Midbrain (tissue), 1 donor: ENCODE data around the gene CHST14.
A peak's percentile ranks its signal among the peaks of the same experiment; 100 is the strongest.

ENCODE experiments used
- DNase-seq: peaks from one replicate; lab custom pipeline; 2025; lab: John Stamatoyannopoulos, UW

The CHST14 gene, protein sequence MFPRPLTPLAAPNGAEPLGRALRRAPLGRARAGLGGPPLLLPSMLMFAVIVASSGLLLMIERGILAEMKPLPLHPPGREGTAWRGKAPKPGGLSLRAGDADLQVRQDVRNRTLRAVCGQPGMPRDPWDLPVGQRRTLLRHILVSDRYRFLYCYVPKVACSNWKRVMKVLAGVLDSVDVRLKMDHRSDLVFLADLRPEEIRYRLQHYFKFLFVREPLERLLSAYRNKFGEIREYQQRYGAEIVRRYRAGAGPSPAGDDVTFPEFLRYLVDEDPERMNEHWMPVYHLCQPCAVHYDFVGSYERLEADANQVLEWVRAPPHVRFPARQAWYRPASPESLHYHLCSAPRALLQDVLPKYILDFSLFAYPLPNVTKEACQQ

DNA sequence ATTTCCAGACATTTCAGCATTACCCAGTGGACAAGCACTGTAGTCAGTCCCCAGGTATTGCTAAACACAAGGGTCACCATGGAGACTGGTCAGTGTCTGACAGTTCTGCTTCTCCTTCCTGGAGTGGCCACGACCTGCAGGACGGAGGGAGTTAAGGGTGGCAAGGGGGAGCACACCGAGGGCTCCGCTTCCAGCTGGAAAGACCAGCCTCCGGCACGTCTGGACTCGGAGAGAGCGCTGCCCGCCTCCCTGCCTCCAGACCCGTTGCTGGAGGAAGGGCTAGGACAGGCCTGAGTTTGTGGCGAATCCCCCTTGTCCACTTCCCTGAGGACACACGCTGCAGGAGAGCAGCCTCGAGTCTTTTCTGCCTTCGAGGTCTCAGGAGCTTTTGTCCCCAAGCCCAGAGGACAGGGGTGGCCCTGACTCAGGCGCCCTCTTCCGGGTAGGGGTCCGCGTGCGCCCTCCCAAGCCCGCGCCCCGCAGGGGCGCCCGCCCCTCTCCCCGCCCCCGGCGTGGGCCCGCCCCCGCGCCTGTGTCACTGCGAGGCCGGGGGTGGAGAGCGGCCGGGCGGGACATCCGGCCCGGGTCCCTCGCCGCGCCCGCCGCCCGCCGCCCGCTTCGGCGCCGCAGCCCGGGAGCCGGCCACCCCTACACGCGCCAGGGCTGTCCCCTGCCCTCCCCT lies at the start of gene CHST14:
Gene CHST14 (plus strand): TSS at position 562 of the 682 bp plus-strand sequence. CDS start 230 bp downstream, outside the sequence.
- DNase-seq: peak; percentile 64

DNA sequence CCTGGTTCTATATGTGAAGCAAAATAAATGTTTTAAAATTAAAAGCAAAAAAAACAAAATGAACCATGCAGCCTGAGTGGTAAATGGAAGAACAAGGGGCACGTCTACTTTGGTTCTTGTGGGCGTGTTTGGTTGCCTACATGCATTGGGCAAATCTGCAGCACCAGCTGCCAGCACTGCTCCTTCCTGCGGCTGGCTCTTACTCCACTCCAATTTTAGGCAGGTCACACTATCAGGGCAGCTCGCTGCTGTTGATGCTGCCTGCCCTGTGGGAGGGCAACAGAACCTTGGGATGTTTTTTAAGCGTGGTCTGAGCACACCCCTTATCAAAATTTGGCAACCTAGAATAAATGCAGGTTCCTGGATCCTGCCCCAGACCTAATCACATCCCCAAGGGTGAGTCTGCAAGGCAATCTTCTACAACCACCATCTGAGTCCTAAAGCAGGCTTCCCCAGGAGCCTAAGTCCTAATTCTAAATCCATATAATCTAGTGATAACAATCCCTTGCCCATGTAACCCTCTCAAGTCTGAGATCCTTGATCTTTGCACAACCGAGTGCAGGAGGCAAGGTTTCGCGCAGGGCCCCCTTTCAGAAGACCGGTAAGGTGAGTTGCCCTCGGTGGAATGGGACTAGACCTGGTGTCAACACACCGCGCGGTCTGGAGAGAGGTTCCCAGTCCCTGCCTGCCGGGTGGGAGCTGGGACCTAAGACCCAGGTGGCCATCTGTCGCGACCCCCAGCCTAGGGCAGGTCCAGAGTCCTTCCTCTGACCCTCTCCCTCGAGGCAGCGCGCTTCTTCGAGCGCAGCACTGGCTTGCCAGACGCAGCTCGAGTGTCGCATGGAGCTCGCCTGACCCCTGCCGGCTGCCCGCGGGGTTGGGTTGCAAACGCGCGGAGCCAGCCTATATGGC lies 49.3 kb upstream of the CHST14 start:
- DNase-seq: peak; percentile 74

DNA sequence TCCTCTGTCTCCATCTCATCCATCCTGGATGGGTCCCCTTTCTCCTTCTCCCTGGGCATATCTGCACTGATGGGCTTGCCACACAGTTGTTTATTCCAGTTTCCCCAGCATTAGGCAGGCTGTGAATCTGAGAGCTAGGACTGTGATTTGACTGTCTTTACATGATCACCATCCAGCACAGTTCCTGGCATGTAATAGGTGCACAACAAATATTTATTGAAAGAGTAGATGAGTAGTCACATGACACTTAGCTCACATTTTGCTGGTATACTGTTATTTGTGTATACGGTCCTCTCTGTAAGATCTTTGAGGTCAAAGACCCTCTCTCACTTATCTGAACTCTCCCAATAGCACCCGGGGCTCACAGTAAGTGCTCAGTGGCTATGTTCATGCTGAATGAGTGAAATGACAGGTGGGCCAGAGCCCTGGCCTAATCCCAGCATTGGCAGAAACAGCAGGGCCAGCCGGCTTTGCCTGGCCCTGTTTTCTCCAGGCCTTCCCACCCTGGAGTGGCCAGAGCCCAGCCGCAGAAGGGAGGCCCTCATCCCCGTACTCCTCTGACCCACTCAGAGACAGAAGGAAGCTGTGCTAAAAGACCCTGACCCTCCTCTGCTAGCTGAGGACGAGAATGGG lies 46.2 kb upstream of the CHST14 start:
- DNase-seq: no peak

DNA sequence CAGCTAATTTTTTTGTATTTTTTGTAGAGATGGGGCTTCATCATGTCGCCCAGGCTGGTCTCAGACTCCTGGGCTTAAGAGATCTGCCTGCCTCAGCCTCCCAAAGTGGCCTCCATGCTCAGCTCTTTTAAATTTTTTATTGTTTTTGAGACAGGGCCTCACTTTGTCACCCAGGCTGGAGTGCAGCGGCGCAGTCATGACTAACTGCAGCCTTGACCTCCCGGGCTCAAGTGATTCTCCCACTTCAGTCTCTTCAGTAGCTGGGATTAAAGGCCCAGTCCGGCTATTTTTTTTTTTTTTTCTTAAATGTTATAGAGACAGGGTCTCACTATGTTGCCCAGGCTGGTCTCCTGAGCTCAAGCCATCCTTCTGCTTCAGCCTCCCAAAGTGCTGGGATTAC lies 45.1 kb upstream of the CHST14 start:
- no peak for DNase-seq

DNA sequence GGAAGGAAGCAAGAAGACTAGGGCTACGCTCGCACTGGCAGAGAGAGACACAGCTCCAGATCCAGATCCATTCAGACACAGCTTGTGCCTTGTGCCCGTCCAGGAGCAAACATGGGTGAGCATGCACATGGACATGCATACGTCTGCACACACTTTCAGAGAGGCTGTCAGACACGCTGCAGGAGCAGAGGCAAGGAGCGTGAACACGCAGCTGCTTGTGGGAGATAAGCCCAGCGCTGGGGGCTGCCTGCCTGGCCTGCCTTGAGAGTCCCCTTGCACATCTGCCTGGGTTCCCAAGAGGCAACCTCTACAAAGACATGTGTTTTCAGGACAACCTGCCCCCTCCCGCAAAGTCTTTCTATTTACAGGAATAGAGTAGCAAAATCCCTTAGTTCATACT lies 43.6 kb upstream of the CHST14 start:
- no peak for DNase-seq

DNA sequence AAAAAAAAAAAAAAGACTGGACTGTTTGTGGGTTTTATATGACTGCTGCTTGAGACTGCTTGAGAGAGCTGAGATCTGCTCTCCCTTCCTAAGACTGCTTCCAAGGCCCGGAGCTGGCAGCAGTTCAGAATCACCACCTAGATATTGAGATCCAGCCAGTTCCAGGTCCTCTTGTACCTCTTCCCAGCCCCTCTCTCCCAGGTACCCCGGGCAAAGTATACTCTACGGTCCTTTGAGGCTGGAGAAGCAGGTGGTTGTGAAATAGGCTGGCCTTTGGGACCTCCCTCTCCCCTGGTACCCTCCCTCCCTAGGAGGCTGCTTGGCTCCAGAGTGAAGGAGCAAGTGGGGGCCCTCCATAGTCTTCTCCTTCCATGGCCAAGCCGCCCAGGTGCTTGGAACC lies 42.6 kb upstream of the CHST14 start:
- DNase-seq: no peak

DNA sequence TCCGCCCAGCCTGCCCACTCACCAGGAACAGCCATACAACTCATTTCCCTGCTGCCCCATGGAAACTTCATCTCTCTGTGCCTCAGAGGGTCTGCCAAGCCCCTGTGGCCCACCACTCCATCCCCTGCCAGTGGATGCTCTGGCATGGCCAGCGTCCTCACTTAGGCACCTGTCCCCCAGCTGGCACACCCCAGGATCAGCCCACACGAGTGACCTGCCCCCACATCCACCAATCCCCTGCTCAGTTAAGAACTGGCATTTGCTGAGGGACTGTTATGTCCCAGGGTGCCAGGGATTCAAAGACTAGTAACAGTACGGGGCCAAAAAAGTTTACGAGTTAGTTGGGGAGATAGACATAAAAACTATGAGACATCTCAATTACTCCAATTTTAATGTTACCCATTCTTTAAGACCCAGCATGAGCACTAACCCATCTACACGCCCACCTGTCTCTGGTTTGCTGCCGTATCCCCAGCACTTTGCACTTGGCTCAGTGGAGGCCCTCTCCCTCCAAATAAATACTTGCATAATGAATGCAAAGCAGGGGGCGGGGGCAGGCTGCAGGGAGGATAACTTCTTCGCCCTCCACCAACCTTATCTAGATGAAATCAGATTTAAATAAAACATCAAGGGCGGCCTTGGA lies 41.6 kb upstream of the CHST14 start:
- DNase-seq: no peak

DNA sequence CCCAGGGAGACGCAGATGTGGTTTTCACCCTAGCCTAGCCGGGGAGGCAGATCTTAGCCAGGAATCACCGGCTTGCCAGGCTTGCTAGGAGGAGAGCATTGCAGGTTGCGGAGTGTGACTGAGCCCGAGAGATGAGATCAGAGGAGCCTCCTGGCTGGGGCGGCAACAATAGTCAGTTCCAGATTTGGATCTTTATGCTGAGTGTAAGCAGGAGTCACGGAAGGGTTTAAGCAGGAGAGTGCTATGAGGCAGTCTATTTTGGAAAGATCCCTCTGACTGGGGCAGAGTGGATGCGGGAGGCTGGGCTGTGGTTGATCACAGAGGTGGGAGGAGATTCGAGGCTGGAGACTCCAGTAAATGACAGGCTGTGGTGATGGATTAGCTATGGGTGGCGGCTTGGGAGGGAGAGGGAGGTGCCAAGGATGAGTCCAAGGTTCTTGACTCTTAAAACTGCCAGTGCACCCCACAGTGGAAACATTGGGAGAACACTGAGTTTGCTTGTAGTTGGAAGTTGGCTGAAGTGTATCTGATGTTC lies 40.4 kb upstream of the CHST14 start:
- no peak for DNase-seq

DNA sequence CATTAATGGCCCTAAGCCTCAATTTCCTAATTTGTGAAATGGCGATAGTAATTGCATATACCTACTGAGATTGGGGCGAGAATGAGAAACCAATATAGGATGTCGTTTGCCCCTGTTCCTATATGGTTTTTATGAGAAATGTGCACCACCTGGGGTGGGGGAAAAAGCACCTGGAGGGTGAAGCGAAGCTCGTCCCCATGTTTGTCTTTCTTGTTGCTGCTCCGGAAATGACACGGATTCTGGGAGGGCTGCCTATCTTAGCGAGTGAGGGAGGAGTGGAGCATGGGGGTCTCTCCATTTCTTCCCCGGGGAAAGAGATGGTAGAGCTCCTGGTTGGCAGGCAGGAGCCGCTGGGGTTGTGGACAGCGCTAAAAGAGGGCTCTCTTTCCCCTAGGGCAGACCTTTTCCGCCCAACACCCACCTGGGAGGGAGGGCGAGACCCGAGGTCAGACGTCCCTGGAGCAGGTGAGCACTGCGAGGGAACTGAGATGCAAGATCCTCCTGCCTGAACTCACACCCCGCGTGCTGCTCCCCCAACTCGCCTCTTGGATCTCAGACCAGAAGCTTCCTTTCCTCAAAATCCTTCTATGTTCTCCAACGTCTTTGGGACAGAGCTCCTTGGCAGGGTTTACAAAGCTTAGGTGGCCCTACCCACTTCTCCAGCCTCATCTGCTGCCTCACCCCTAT lies 35.6 kb upstream of the CHST14 start:
- DNase-seq: no peak

DNA sequence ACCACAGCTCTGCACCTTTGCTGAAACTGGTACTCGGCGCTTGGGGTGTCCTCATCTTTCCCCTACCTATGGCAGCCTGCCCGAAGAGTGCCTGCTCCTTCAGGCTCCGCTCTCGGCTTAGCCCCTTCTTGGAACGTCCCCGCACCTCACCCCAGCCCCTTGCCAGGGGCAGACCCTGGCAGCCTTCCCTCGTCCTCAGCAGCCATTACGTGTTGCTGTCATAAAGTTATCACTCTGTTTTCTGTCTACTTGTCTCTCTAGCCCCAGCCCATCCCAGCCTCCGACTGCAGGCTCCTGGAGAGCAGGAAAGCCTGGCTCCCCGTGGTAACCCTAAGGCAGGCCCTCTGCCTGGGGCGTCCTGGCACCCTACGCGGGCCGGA lies 35.1 kb upstream of the CHST14 start:
- DNase-seq: no peak

DNA sequence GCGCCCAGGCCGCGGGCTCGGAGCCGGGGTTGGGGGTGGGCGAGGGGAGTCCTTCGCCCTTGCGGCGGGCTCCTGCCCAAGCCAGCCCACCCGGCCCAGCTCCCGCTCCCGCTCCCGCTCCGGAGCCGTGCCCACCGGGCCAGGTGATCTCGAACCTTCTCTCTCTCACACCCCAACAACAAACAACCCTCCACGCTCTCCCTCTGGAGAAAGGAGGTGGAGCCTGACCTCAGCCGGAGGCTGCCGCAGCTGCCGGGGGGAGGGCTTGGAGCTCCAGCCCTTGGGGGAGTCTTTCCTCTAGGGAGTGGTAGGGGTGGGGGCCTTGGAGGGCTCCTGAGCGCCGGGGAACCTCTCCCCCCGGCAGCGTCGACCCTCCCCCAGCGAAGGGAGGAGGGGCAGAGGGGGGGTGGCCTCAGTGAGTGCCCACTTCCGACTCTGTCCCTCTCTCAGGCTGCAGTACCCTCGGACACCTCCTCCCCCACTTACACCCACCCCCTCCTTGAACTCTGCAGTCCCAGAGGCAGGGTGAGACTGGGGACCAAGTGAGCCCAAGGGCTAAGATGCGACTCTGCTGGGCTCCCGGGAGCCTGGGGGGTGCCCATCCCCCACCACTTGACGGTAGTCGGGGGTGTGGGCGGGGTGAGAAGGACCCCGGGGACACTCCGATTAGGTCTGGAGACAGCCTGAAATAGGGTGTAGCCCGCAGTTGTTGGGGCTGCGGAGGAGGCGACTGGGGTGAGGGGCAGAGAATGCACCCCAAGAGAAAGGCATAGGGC lies 34.5 kb upstream of the CHST14 start:
- no peak for DNase-seq

DNA sequence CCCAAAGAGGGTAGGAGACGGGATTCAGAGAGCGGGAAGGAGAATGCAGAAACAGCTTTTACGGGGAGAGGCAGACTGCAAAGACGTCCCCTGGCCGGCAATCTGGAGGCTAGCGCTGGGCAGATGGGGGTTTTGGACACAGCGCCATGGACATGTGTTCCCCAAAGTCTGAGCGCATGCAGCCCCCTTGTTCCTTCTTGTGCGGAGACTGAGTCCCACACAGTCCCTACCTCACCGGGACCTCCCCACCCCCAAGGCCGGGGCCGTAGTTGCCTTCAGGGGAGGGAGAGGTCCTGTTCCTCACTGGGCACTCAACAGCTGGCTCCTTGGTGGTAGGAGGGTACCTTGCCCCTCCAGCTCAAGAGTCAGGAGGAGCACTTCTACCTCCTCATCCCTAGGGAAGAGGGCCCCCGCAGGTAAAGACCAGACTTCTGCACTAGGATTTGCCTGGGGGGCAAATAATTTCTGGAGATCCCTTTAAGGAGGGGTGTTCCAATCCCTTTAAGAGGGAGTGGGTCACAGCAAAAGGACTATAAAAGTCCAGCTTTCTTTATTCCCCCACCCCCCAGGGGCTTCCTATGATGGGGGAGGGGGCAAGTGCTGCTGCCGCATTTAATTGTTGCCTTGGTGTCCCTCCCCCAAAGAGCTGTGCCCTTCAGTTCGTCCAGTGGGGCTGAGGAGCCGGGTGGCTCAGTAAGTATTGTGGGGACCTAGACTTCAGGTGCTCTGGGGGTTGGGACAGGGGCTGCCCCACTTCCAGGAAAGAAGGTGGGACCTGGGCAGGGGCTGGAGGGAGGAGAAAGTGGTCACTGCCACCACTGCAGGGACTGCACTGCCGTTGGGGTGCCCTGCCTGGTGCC lies 33.7 kb upstream of the CHST14 start:
- DNase-seq: no peak

DNA sequence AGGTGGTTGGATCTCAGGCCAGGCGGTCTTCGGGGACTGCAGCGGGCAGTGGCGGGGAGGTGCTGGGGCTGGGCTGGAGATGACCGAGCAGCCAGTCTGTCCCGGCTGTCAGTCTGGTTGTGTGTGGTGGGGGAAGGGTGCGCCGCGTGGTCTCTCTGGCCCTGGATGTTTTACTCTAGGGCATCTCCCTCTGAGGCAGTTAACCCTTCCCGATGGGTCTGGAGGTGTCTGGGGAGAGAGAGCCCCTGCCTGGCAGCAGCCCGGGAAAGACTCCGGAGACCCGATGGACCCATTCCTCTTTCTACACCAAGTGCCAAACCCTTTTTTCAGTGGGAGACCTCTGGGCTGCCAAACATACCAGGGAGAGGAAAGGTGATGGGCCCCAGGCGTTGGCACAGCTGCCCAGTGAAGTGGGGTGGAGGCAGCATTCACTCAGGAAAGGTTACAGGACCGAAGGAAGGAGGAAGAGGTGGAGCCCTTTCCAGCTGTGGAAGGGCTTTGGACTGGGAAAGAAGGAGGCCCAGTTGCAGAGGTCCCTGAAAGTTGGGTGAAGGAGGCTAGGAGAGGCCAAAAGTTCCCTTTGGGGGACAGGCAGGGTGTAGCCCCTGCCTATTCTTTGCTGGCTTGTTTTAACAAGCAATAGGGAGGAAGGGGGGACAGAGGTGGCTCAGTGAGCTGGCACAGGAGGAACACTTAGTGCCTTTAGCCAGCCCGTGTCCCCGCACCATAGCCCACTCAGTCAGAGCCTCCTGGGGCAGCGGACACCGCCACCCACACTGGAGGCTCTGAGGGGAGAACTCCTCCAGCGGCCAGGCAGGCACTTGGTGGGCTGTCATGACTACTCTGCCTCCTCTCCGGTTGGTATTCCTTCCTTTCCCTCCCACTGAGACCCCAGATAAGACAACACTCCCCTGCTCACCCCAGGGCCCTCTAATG lies 32.8 kb upstream of the CHST14 start:
- DNase-seq: no peak

DNA sequence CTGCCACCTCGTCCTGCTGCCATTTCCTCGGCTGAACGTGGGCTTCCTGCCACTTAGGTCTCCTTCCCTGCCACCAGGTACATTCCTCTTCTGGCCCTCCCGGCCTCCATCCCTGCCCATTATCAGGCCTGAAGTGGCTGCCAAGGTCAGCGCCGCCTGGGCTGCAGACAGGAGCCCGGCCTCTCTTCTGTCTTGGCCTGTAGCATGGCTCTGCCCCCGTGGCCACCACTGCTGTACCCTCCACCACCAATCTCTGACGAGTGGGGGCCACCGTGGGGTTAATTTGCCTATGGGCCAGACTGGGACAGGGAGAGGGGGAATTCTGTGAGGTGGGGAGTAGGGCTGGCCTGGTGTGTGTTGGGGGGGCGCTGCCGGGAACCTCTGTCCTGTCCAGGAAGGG lies 32.1 kb upstream of the CHST14 start:
- DNase-seq: no peak

DNA sequence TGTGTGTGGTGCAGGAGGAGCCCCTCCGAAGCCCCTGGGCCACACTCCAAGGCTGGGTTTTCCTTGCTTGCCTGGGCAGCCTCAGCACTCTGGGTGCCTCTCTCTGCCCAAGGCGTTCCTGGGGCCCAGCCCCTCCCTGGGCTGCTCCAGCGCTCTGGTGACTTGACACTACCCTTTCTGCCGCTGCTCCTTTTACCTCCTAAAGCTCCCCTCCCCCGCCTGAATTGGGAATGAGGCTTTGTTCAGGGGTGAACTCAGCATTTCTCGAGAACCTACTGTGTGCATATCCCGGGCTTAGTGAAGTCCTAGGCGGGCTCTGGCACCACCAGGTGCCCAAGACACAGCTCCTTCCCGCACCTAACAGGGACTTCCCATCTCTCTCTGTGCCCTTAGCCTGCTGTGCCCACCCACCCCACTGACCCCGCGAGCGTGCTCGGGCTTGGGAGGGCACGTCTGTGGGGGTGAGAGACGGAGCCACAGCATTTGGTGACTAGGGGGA lies 31.3 kb upstream of the CHST14 start:
- no peak for DNase-seq

DNA sequence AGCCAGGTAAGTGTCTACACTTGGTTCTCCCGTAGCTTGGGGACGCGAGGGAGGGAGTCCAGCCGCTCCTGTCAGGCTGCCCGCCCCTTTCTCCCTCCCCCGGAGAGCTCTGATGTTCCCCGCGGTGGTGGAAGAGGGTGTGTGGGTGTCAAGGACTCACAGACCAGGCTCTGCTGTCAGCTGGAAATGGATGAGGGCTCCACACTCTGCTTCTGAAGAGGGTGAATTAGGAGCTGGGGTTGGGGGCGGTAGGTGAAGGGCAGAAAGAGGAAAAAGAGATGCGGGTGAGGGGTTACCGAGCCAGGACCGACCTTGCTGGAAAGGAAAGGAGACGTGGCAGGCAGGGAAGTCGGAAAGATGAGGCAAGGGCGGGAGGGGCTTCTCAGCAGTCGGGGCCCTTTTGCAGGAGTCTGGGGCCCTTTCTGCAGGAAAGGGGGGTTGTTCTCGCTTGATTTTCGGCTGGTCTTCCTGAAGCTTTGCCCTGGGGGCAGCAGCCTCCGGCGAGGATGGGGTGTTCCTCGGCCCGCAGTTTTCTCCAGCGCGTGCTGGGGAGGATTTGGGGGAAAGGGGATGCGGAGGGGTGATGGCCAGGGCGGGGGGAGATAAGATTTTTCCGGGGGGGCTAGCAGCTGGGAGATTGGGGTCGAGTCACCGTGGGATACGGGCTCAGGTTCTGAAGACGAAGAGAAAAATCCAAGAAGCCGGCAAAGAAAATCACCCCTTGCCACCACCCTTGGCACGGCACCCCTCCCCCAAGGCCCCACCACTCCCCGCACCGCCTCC lies 30.6 kb upstream of the CHST14 start:
- DNase-seq: no peak
